B cell (primary cell): ENCODE results near the gene SULT1B1. TPM values are rescaled to one million over a fixed set of nuclear protein-coding genes. Genes with fewer than 3 reads are reported as not detected.

Experiments used
- ATAC-seq: fragments of 200-7000 bp; cut with Tn5 transposase; one replicate; pipeline ENCODE4 v1.10.0; 2021; ENCODE audit warnings: low read depth, mild to moderate bottlenecking, moderate number of reproducible peaks, moderate library complexity
- CTCF ChIA-PET: fragments of 350-600 bp; sonication (Branson Sonifier 250); formaldehyde crosslinking; loops from one replicate; lab custom pipeline; 2021; ENCODE audit warnings: antibody characterized with exemption, inconsistent platforms; lab: Charles Lee
- POLR2A ChIA-PET: fragments of 350-600 bp; sonication (Branson Sonifier 250); formaldehyde crosslinking; loops from one replicate; lab custom pipeline; 2021; ENCODE audit warnings: antibody characterized with exemption; lab: Charles Lee
- DNase-seq: peaks from one replicate; pipeline ENCODE4 v3.0.0; 2013
- H2AFZ ChIP-seq: 2 replicates; pipeline ENCODE4 v1.6.1; 2012; ENCODE audit warnings: mild to moderate bottlenecking, low read depth, low read length; ENCODE audit not compliant: insufficient read depth, poor library complexity, severe bottlenecking
- H3K27ac ChIP-seq, 2 donors: 1 replicate in 1 of 2; 2 replicates in 1 of 2; pipeline ENCODE4 v1.5.1; 2012 to 2013; ENCODE audit warnings: low read length in 2 of 2, mild to moderate bottlenecking in 2 of 2, moderate library complexity in 1 of 2
- H3K27me3 ChIP-seq, 4 experiments: fragments of 200-600 bp in 1 of 4; sonication (generic) in 1 of 4; replicated peaks in 1 of 4; 1 replicate in 2 of 4; 2 replicates in 2 of 4; pipeline versions ENCODE4 v1.6.1 to v1.7.0; 2013 to 2016; ENCODE audit warnings: low read length in 3 of 4, mild to moderate bottlenecking in 2 of 4, mixed read lengths in 1 of 4, moderate library complexity in 1 of 4; ENCODE audit not compliant: insufficient read depth in 4 of 4, control insufficient read depth in 3 of 4; ENCODE audit errors: control extremely low read depth in 1 of 4
- H3K36me3 ChIP-seq, 2 experiments: replicated peaks in 1 of 2; 1 replicate in 1 of 2; 2 replicates in 1 of 2; pipeline versions ENCODE4 v1.6.1 to v1.7.1; 2013; ENCODE audit warnings: low read length in 1 of 2; ENCODE audit not compliant: insufficient read depth in 2 of 2, control insufficient read depth in 1 of 2; ENCODE audit errors: control extremely low read depth in 1 of 2, extremely low read depth in 1 of 2
- H3K4me1 ChIP-seq, 2 donors: fragments of 200-600 bp in 1 of 2; sonication (generic) in 1 of 2; 1 replicate in 1 of 2; 2 replicates in 1 of 2; pipeline versions ENCODE4 v1.5.1 to v1.6.1; 2013 to 2017; ENCODE audit warnings: low read length in 2 of 2; ENCODE audit not compliant: control insufficient read depth in 2 of 2, insufficient read depth in 2 of 2
- H3K4me2 ChIP-seq: replicated peaks from 2 replicates; pipeline ENCODE3; 2012; ENCODE audit warnings: mild to moderate bottlenecking, low read depth, low read length; ENCODE audit not compliant: poor library complexity, severe bottlenecking
- H3K4me3 ChIP-seq, 5 experiments: fragments of 200-600 bp in 1 of 5; sonication (generic) in 1 of 5; 1 replicate in 3 of 5; 2 replicates in 2 of 5; pipeline versions ENCODE4 v1.5.1 to v1.7.0; 2011 to 2016; ENCODE audit warnings: low read length in 4 of 5, mild to moderate bottlenecking in 4 of 5, low read depth in 2 of 5, control low read depth in 1 of 5, moderate library complexity in 1 of 5; ENCODE audit not compliant: insufficient read depth in 1 of 5; ENCODE audit errors: control extremely low read depth in 1 of 5, extremely low read depth in 1 of 5
- H3K79me2 ChIP-seq: fragments of 200-600 bp; sonication (generic); one replicate; pipeline ENCODE4 v1.6.0; 2016; ENCODE audit warnings: low read length; ENCODE audit not compliant: control insufficient read depth, insufficient read depth
- H3K9ac ChIP-seq: fragments of 200-600 bp; sonication (generic); 2 replicates; pipeline ENCODE4 v1.6.1; 2017; ENCODE audit warnings: mild to moderate bottlenecking, low read length, moderate library complexity
- H3K9me3 ChIP-seq, 3 donors: one replicate each; pipeline versions ENCODE4 v1.6.1 to v1.7.1; 2013; ENCODE audit warnings: low read length in 2 of 3; ENCODE audit not compliant: control insufficient read depth in 2 of 3, insufficient read depth in 1 of 3; ENCODE audit errors: control extremely low read depth in 1 of 3
- H4K20me1 ChIP-seq: 2 replicates; pipeline ENCODE4 v1.6.0; 2012; ENCODE audit warnings: mild to moderate bottlenecking, low read length; ENCODE audit not compliant: insufficient read depth, control insufficient read depth, poor library complexity, severe bottlenecking
- H3K27ac Mint-ChIP-seq: one replicate; pipeline ENCODE4 v1.8.0; 2021; ENCODE audit warnings: mixed read lengths
- H3K27me3 Mint-ChIP-seq: one replicate; pipeline ENCODE4 v1.8.0; 2021; ENCODE audit warnings: mixed read lengths
- H3K4me1 Mint-ChIP-seq: one replicate; pipeline ENCODE4 v1.8.0; 2021; ENCODE audit warnings: mixed read lengths
- H3K4me3 Mint-ChIP-seq: one replicate; pipeline ENCODE4 v1.8.0; 2021; ENCODE audit warnings: mixed read lengths
- H3K9me3 Mint-ChIP-seq: one replicate; pipeline ENCODE4 v1.8.0; 2022; ENCODE audit warnings: mixed read lengths; ENCODE audit not compliant: insufficient read depth
- EZH2 ChIP-seq: IDR thresholded peaks from 2 replicates; pipeline ENCODE4 v1.6.1; 2012; ENCODE audit warnings: borderline replicate concordance, low read depth, mild to moderate bottlenecking, moderate library complexity, low read length; ENCODE audit not compliant: insufficient read depth, poor library complexity, severe bottlenecking
- WGBS: methylation state at CpG from one replicate; pipeline ENCODE4 v1.1.5; 2013; ENCODE audit warnings: missing lambda C conversion rate; ENCODE audit not compliant: insufficient coverage; 5-methylcytosine and 5-hydroxymethylcytosine counted together
- intact Hi-C: fragments of 100-400 bp; cut with micrococcal nuclease; formaldehyde crosslinking; loops from one replicate; pipeline ENCODE4 v1.10.0; 2022
- polyA plus RNA-seq: library from polyadenylated mRNA; depleted of rRNA; stranded (reverse); fragments of >200 nt; gene quantifications from 2 replicates; pipeline ENCODE4 v1.2.3, GENCODE V29; 2012
- total RNA-seq, 2 donors: library from RNA; stranded (reverse); fragments of 120-200 nt in 1 of 2; gene quantifications; 1 replicate in 1 of 2; 2 replicates in 1 of 2; pipeline versions ENCODE4 v1.2.3 to v1.2.4, GENCODE V29; 2013 to 2022
- TF ChIP-seq, protein P1 (sequence below): fragments of 200-600 bp; IDR thresholded peaks from one replicate; pipeline ENCODE4 v1.8.0; 2022; ENCODE audit warnings: antibody characterized with exemption, mild to moderate bottlenecking

The SULT1B1 gene
- total and polyA plus RNA-seq, 2 donors (not counting 1 experiment from before 2014, with no cell fraction given): 0.01 to 0.12 TPM

DNA sequence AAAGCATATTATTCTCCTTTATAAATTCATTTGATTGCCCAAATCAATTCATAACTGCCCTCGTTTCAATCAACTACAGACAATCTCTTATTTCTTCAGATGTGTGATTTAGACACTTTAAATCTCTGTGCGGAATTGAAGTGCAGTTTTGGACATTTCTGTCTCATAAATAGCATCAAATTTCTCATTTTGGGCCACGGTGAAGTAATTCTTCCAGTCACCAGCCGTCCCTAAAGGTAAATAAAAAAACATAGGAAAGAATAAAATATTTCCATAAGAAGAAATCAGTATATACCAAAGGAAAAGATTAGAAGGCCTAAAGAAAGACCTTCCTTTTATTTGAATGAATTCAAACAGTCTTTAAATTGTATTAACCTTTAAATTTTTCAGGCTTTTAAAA, 33.4 kb downstream of the SULT1B1 start:
- ATAC-seq (no peak), DNase-seq (no peak)
- TF ChIP-seq, protein P1, sequence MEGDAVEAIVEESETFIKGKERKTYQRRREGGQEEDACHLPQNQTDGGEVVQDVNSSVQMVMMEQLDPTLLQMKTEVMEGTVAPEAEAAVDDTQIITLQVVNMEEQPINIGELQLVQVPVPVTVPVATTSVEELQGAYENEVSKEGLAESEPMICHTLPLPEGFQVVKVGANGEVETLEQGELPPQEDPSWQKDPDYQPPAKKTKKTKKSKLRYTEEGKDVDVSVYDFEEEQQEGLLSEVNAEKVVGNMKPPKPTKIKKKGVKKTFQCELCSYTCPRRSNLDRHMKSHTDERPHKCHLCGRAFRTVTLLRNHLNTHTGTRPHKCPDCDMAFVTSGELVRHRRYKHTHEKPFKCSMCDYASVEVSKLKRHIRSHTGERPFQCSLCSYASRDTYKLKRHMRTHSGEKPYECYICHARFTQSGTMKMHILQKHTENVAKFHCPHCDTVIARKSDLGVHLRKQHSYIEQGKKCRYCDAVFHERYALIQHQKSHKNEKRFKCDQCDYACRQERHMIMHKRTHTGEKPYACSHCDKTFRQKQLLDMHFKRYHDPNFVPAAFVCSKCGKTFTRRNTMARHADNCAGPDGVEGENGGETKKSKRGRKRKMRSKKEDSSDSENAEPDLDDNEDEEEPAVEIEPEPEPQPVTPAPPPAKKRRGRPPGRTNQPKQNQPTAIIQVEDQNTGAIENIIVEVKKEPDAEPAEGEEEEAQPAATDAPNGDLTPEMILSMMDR: no peak
- no peak for TF ChIP-seq EZH2
- H3K27ac Mint-ChIP-seq: no peak overlapping the region
- Histone ChIP-seq H3K36me3 (no peaks in the 10 kb centered on the region), H3K27me3 (no peaks in the 10 kb centered on the region), H3K27ac (no peak overlapping the region), H3K79me2 (no peaks in the 10 kb centered on the region), H3K4me3 (no peak overlapping the region), H4K20me1 (no peaks in the 10 kb centered on the region), H3K9me3 (no peaks in the 10 kb centered on the region), H3K4me2 (no peak overlapping the region), H3K9ac (no peak overlapping the region), H2AFZ (no peak overlapping the region), H3K4me1 (no peaks in the 10 kb centered on the region)
- CTCF ChIA-PET: no interaction called here
- no peaks in the 10 kb centered on the region for H3K27me3 Mint-ChIP-seq
- intact Hi-C loops: no loop called here
- no peaks in the 10 kb centered on the region for H3K4me1 Mint-ChIP-seq
- H3K9me3 Mint-ChIP-seq: no peaks in the 10 kb centered on the region
- H3K4me3 Mint-ChIP-seq: no peak overlapping the region
- POLR2A ChIA-PET: no interaction called here
- WGBS: 90% methylated on average over 2 of the region's 4 CpGs

DNA sequence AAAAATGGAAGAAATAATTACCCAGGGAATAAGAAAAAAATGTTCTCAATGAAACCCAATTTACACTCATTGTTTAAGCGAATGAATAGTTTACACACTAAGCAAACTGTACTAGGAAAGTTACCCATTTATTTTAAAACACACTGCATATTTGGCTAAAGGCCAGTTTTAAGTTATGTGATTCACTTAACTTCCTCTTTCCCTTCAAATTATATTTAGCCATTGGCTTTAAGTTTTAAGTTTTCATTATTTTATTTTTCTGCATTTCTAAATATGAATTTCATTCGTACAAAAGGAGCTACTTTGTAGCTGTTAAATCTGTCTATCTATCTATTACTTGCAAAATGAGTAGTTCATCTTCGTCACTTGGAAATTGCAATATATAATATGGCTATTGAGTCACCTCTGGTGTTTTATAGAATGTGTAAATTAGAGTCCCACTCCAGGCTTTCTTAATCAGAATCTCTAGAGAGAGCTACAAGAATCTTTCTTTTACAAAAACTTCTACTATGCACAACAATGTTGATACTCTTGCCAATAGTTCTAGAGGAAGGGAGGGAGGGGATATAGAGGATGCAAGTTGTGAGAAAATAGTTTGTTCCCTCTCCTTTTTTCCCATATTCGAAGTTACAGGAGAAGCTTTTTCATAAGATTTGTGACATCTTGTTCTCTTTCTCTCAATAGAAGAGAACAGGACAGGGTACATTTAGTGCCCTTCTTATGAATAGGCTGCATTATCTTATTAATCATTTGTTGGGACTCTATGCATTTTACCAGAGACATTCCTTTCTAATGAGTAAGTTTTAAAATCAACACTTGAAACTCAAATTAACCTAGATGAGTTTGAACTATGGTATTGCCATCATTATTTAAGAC, 41.8 kb downstream of the SULT1B1 start:
- H3K27me3 Mint-ChIP-seq: peaks cover 2% of the 10 kb centered on the region
- intact Hi-C loops: no loop called here
- ATAC-seq (no peak), DNase-seq (no peak)
- POLR2A ChIA-PET: no interaction called here
- Histone ChIP-seq H3K9me3 (no peaks in the 10 kb centered on the region), H3K4me3 (no peak overlapping the region), H2AFZ (no peak overlapping the region), H3K4me1 (no peaks in the 10 kb centered on the region), H3K27me3 (no peaks in the 10 kb centered on the region), H3K36me3 (no peaks in the 10 kb centered on the region), H3K9ac (no peak overlapping the region), H4K20me1 (no peaks in the 10 kb centered on the region), H3K79me2 (no peaks in the 10 kb centered on the region), H3K27ac (no peak overlapping the region), H3K4me2 (no peak overlapping the region)
- no peak overlapping the region for H3K4me3 Mint-ChIP-seq
- no peak overlapping the region for H3K27ac Mint-ChIP-seq
- H3K4me1 Mint-ChIP-seq: no peaks in the 10 kb centered on the region
- WGBS: no CpG with 5 or more reads among the region's 4 CpGs
- CTCF ChIA-PET: no interaction called here
- TF ChIP-seq, protein P1: no peak
- TF ChIP-seq EZH2: no peak
- H3K9me3 Mint-ChIP-seq: no peaks in the 10 kb centered on the region
